Islet precursor cell (in vitro differentiated cells): ENCODE results near the gene EP400.
A peak's percentile ranks its signal among the peaks of the same experiment; 100 is the strongest.

Experiments used
- DNase-seq: peaks from one replicate; pipeline ENCODE4 v3.0.0-alpha.2; 2018

Gene EP400

GRCh38 chr12:132049442-132049841 lies 99.7 kb downstream of the EP400 start:
- no peak for DNase-seq

- DNase-seq: no peak
Observed at GRCh38 chr12:132049876-132050275, 100.1 kb downstream of the EP400 start.

GRCh38 chr12:132051718-132052117 lies 102.0 kb downstream of the EP400 start:
- DNase-seq: peak; percentile 80

- no peak for DNase-seq
Observed at GRCh38 chr12:132052196-132052932, 102.6 kb downstream of the EP400 start.

- DNase-seq: no peak
Observed at GRCh38 chr12:132053338-132054330, 103.9 kb downstream of the EP400 start.

- DNase-seq: no peak
Observed at GRCh38 chr12:132054983-132055382, 105.2 kb downstream of the EP400 start.

GRCh38 chr12:132055535-132056096 lies 105.9 kb downstream of the EP400 start:
- no peak for DNase-seq

GRCh38 chr12:132056320-132056719 lies 106.6 kb downstream of the EP400 start:
- no peak for DNase-seq

GRCh38 chr12:132056951-132057350 lies 107.2 kb downstream of the EP400 start:
- no peak for DNase-seq

- DNase-seq: no peak
Observed at GRCh38 chr12:132057691-132058090, 107.9 kb downstream of the EP400 start.

GRCh38 chr12:132061197-132061596 lies 111.5 kb downstream of the EP400 start:
- no peak for DNase-seq

GRCh38 chr12:132061641-132062430 lies 112.1 kb downstream of the EP400 start:
- DNase-seq: no peak

- DNase-seq: no peak
Observed at GRCh38 chr12:132062481-132062880, 112.7 kb downstream of the EP400 start.

GRCh38 chr12:132063491-132063890 lies 113.7 kb downstream of the EP400 start:
- no peak for DNase-seq

- DNase-seq: no peak
Observed at GRCh38 chr12:132064631-132065030, 114.9 kb downstream of the EP400 start.

GRCh38 chr12:132065203-132065602 lies 115.5 kb downstream of the EP400 start:
- DNase-seq: no peak

GRCh38 chr12:132065609-132066344 lies 116.0 kb downstream of the EP400 start:
- no peak for DNase-seq

- no peak for DNase-seq
Observed at GRCh38 chr12:132066345-132066685, 116.6 kb downstream of the EP400 start.

- DNase-seq: no peak
Observed at GRCh38 chr12:132066749-132067148, 117.0 kb downstream of the EP400 start.

GRCh38 chr12:132067182-132067581 lies 117.4 kb downstream of the EP400 start:
- no peak for DNase-seq

GRCh38 chr12:132068250-132068649 lies 118.5 kb downstream of the EP400 start:
- DNase-seq: no peak

GRCh38 chr12:132069336-132069985 lies 119.7 kb downstream of the EP400 start:
- no peak for DNase-seq
